HEK293T (cell line): Measurements from ENCODE around the gene RPL27.

Experiments used
- BHLHE40 ChIP-seq: fragments of 450-650 bp; IDR thresholded peaks from 2 replicates; pipeline ENCODE4 v1.6.1; 2016; ENCODE audit warnings: mild to moderate bottlenecking, moderate library complexity, borderline replicate concordance
- NFRKB ChIP-seq: fragments of 450-650 bp; IDR thresholded peaks from 2 replicates; pipeline ENCODE4 v1.6.1; 2016; ENCODE audit warnings: mild to moderate bottlenecking, moderate library complexity
- SUZ12 ChIP-seq: fragments of 450-650 bp; IDR thresholded peaks from 2 replicates; pipeline ENCODE4 v1.6.1; 2016; ENCODE audit warnings: mild to moderate bottlenecking

DNA sequence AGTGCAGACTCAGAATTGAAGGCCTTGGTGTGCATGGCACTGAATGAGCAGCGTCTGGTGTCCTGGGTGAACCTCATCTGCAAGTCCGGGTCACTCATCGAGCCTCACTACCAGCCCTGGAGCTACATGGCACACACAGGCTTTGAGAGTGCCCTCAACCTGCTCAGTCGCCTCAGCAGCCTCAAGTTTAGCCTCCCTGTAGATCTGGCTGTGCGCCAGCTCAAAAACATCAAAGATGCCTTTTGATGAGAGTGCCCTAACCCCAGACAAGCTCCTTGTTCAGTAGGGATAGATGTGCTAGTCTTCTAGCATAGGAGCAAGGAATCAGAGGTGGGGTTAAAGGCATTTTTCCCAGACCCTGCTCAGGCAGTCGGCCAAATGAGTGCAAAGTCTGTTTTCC lies 6.7 kb upstream of the RPL27 start:
- TF ChIP-seq NFRKB (no peak), BHLHE40 (no peak), SUZ12 (no peak)
